Endothelial cell (in vitro differentiated cells): ENCODE measurements around the gene COL11A2. TPM values are rescaled to one million over a fixed set of nuclear protein-coding genes. Genes with fewer than 3 reads are reported as not detected.
A peak's percentile ranks its signal among the peaks of the same experiment; 100 is the strongest.

ENCODE experiments used
- DNase-seq: peaks from one replicate; pipeline ENCODE4 v3.0.0; 2021; ENCODE audit warnings: low spot score
- H3K27ac Mint-ChIP-seq: one replicate; pipeline ENCODE4 v1.8.0; 2021; ENCODE audit warnings: mixed read lengths, inconsistent platforms; ENCODE audit not compliant: unreplicated experiment
- H3K27me3 Mint-ChIP-seq: one replicate; pipeline ENCODE4 v1.8.0; 2021; ENCODE audit warnings: mild to moderate bottlenecking, moderate library complexity, mixed read lengths, inconsistent platforms; ENCODE audit not compliant: unreplicated experiment
- H3K36me3 Mint-ChIP-seq: one replicate; pipeline ENCODE4 v1.8.0; 2021; ENCODE audit warnings: mild to moderate bottlenecking, low read depth, mixed read lengths, inconsistent platforms; ENCODE audit not compliant: unreplicated experiment
- H3K4me1 Mint-ChIP-seq: one replicate; pipeline ENCODE4 v1.8.0; 2021; ENCODE audit warnings: mild to moderate bottlenecking, mixed read lengths, inconsistent platforms; ENCODE audit not compliant: unreplicated experiment
- H3K4me3 Mint-ChIP-seq: one replicate; pipeline ENCODE4 v1.8.0; 2021; ENCODE audit warnings: mild to moderate bottlenecking, mixed read lengths, inconsistent platforms; ENCODE audit not compliant: unreplicated experiment
- H3K9me3 Mint-ChIP-seq: one replicate; pipeline ENCODE4 v1.8.0; 2021; ENCODE audit warnings: mixed read lengths, inconsistent platforms; ENCODE audit not compliant: unreplicated experiment
- CTCF ChIP-seq: fragments of 200-600 bp; sonication (generic); IDR thresholded peaks from one replicate; pipeline ENCODE4 v1.5.0; 2021; ENCODE audit warnings: antibody characterized with exemption; ENCODE audit not compliant: unreplicated experiment
- microRNA-seq: library from miRNA; unstranded; fragments of <30 nt; microRNA quantifications from one replicate; pipeline ENCODE4, GENCODE V29; 2020; ENCODE audit not compliant: unreplicated experiment
- total RNA-seq: library from RNA; stranded (reverse); fragmentation: NEBNext Ultra II Directional; extraction: Animal tissue kit (Norgen Biotek cat#: 25700); gene quantifications from one replicate; pipeline ENCODE4 v1.2.1, GENCODE V29; 2021; ENCODE audit not compliant: unreplicated experiment

The COL11A2 gene
- total RNA-seq, 1 donor from 2014 or later = 127 TPM

- DNase-seq = no peak
- H3K4me1 Mint-ChIP-seq = peaks cover 13% of the 10 kb centered on the region
Observed at GRCh38 chr6:33116417-33116816, 75.8 kb downstream of the COL11A2 start.

DNA sequence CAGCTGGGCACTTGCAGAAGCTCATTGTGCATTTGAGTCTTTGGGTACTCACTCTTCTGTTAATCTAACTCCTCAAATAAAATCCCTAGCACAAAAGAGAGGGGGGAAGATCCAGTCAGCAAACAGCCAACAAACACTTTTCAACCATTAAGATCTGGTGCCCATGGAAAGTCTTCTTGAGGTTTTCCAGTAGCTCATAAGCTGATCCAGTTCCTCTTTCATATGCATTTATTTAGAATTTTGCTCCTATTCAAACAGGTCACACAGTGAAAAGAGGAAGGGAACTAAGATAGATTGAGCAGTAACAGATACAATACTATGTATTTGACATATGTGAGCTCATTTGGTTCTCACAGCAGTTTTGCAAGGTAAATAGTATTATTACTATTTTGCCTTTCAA, 77.9 kb downstream of the COL11A2 start:
- Mint-ChIP-seq H3K4me3 (no peak overlapping the region), H3K36me3 (no peaks in the 10 kb centered on the region), H3K27ac (no peak overlapping the region), H3K27me3 (peaks cover 7% of the 10 kb centered on the region), H3K9me3 (no peaks in the 10 kb centered on the region), H3K4me1 (peaks cover 13% of the 10 kb centered on the region)
- DNase-seq = no peak
- TF ChIP-seq CTCF = no peak

More at GRCh38 chr6:33116417-33116816, 75.8 kb downstream of the COL11A2 start:
- H3K27ac Mint-ChIP-seq = no peak overlapping the region
- no peaks in the 10 kb centered on the region for H3K9me3 Mint-ChIP-seq
- no peaks in the 10 kb centered on the region for H3K36me3 Mint-ChIP-seq
- no peak for TF ChIP-seq CTCF
- H3K27me3 Mint-ChIP-seq = peaks cover 7% of the 10 kb centered on the region
- H3K4me3 Mint-ChIP-seq = peak overlapping the region; percentile 84

- no peak overlapping the region for H3K4me3 Mint-ChIP-seq
- TF ChIP-seq CTCF = no peak
- no peaks in the 10 kb centered on the region for H3K36me3 Mint-ChIP-seq
- H3K9me3 Mint-ChIP-seq = no peaks in the 10 kb centered on the region
- H3K4me1 Mint-ChIP-seq = peaks cover 13% of the 10 kb centered on the region
- H3K27me3 Mint-ChIP-seq = peaks cover 7% of the 10 kb centered on the region
- DNase-seq = no peak
- H3K27ac Mint-ChIP-seq = no peak overlapping the region
Observed at GRCh38 chr6:33113755-33114154, 78.5 kb downstream of the COL11A2 start.

Small RNA genes lying within 50 kb of the gene (microRNA-seq; reads per million reads assigned to microRNA genes)
- 13.1 reads per million, percentile 62 among the genes with 10 or more reads in this experiment for gene MIR219A1

Other genes with a start within 250 kb of the COL11A2 start
- gene HLA-DMA, start 239.4 kb downstream of the COL11A2 start, total RNA-seq = 13.0 TPM
- gene BRD2, start 223.9 kb downstream of the COL11A2 start, total RNA-seq = 186 TPM
- 7.3 TPM for gene HLA-DOA, start 182.9 kb downstream of the COL11A2 start, total RNA-seq
- 8.5 TPM for gene HLA-DPA1, start 118.8 kb downstream of the COL11A2 start, total RNA-seq
- 14.4 TPM for gene HLA-DPB1, start 116.5 kb downstream of the COL11A2 start, total RNA-seq
- gene RXRB, start 8.2 kb upstream of the COL11A2 start, total RNA-seq = 35.8 TPM
- 108 TPM for gene SLC39A7, start 8.4 kb upstream of the COL11A2 start, total RNA-seq
- gene HSD17B8, start 12.2 kb upstream of the COL11A2 start, total RNA-seq = 6.5 TPM
- 19.6 TPM for gene RING1, start 16.0 kb upstream of the COL11A2 start, total RNA-seq
- 41.8 TPM for gene VPS52, start 79.4 kb upstream of the COL11A2 start, total RNA-seq
- 2,251 TPM for gene RPS18, start 79.6 kb upstream of the COL11A2 start, total RNA-seq
- 3.8 TPM for gene B3GALT4, start 84.7 kb upstream of the COL11A2 start, total RNA-seq
- gene WDR46, start 96.8 kb upstream of the COL11A2 start, total RNA-seq = 48.5 TPM
- 33.3 TPM for gene PFDN6, start 97.1 kb upstream of the COL11A2 start, total RNA-seq
- gene RGL2, start 106.5 kb upstream of the COL11A2 start, total RNA-seq = 167 TPM
- gene TAPBP, start 121.6 kb upstream of the COL11A2 start, total RNA-seq = 57.1 TPM
- 16.9 TPM for gene ZBTB22, start 125.3 kb upstream of the COL11A2 start, total RNA-seq
- 49.6 TPM for gene DAXX, start 130.5 kb upstream of the COL11A2 start, total RNA-seq
- 19.0 TPM for gene KIFC1, start 199.4 kb upstream of the COL11A2 start, total RNA-seq
- gene PHF1, start 218.5 kb upstream of the COL11A2 start, total RNA-seq = 60.0 TPM
- 163 TPM for gene CUTA, start 225.6 kb upstream of the COL11A2 start, total RNA-seq
- 48.6 TPM for gene SYNGAP1, start 227.6 kb upstream of the COL11A2 start, total RNA-seq